Loucy (cell line): ENCODE data around the gene FBXO36.

Source experiments
- H2AFZ ChIP-seq: fragments of 200-600 bp; sonication (generic); 2 replicates; pipeline ENCODE4 v1.6.0; 2016; ENCODE audit warnings: antibody characterized with exemption, mild to moderate bottlenecking, low read length, moderate library complexity
- H3F3A ChIP-seq: fragments of 200-600 bp; 2 replicates; pipeline ENCODE4 v1.6.0; 2016; ENCODE audit warnings: antibody characterized with exemption, low read depth, mild to moderate bottlenecking
- H3K27me3 ChIP-seq: fragments of 200-600 bp; sonication (generic); 2 replicates; pipeline ENCODE4 v1.6.1; 2014; ENCODE audit warnings: low read length, mild to moderate bottlenecking; ENCODE audit not compliant: insufficient read depth, poor library complexity, severe bottlenecking
- H3K36me3 ChIP-seq: fragments of 200-600 bp; sonication (generic); 2 replicates; pipeline ENCODE4 v1.6.1; 2016; ENCODE audit warnings: low read length; ENCODE audit not compliant: insufficient read depth
- H3K4me1 ChIP-seq: fragments of 200-600 bp; sonication (generic); 2 replicates; pipeline ENCODE4 v1.5.1; 2014; ENCODE audit warnings: low read length, mild to moderate bottlenecking; ENCODE audit not compliant: insufficient read depth, poor library complexity, severe bottlenecking
- H3K4me2 ChIP-seq: fragments of 200-600 bp; sonication (generic); 2 replicates; pipeline ENCODE4 v1.6.0; 2014; ENCODE audit warnings: antibody characterized with exemption, low read length, low read depth, mild to moderate bottlenecking; ENCODE audit not compliant: poor library complexity, severe bottlenecking
- H3K4me3 ChIP-seq: fragments of 200-600 bp; sonication (generic); 2 replicates; pipeline ENCODE4 v1.5.1; 2014; ENCODE audit warnings: low read length, mild to moderate bottlenecking, mixed read lengths; ENCODE audit not compliant: poor library complexity, severe bottlenecking
- H3K79me2 ChIP-seq: fragments of 200-600 bp; sonication (generic); 2 replicates; pipeline ENCODE4 v1.6.1; 2014; ENCODE audit warnings: low read length; ENCODE audit not compliant: insufficient read depth
- H3K9ac ChIP-seq: fragments of 200-600 bp; sonication (generic); 2 replicates; pipeline ENCODE4 v1.6.0; 2014; ENCODE audit warnings: mild to moderate bottlenecking, low read depth, low read length, moderate library complexity; ENCODE audit not compliant: poor library complexity, severe bottlenecking
- H3K9me2 ChIP-seq: fragments of 200-600 bp; sonication (generic); replicated peaks from 2 replicates; pipeline ENCODE4 v1.6.1; 2016; ENCODE audit warnings: low read depth, low read length, mixed read lengths
- H3K9me3 ChIP-seq: fragments of 200-600 bp; sonication (generic); 2 replicates; pipeline ENCODE4 v1.6.1; 2014; ENCODE audit warnings: mild to moderate bottlenecking, antibody characterized with exemption, low read length, low read depth; ENCODE audit not compliant: insufficient read depth
- H4K20me1 ChIP-seq: fragments of 200-600 bp; sonication (generic); 2 replicates; pipeline ENCODE4 v1.6.0; 2014; ENCODE audit warnings: antibody characterized with exemption, low read length, mild to moderate bottlenecking; ENCODE audit not compliant: insufficient read depth, poor library complexity, severe bottlenecking
- CTCF ChIP-seq: fragments of 200-600 bp; sonication (generic); conservative IDR thresholded peaks from 2 replicates; pipeline ENCODE4 v1.5.1; 2014; ENCODE audit warnings: mild to moderate bottlenecking, antibody characterized with exemption, low read length
- EZH2phosphoT487 ChIP-seq: fragments of 200-600 bp; IDR thresholded peaks from 2 replicates; pipeline ENCODE4 v1.6.1; 2018; ENCODE audit warnings: antibody characterized with exemption, mild to moderate bottlenecking, moderate library complexity, borderline replicate concordance

FBXO36 gene

GRCh38 chr2:230053753-230054478 is 131.6 kb downstream of the FBXO36 start:
- Histone ChIP-seq H3K9me2 (no peaks in the 10 kb centered on the region), H3K4me2 (no peak overlapping the region), H4K20me1 (no peaks in the 10 kb centered on the region), H3K9me3 (no peaks in the 10 kb centered on the region), H3K27me3 (no peaks in the 10 kb centered on the region), H3K4me1 (no peaks in the 10 kb centered on the region), H2AFZ (no peak overlapping the region), H3K4me3 (no peak overlapping the region), H3K36me3 (no peaks in the 10 kb centered on the region), H3F3A (no peaks in the 10 kb centered on the region), H3K79me2 (no peaks in the 10 kb centered on the region), H3K9ac (no peak overlapping the region)
- TF ChIP-seq CTCF (no peak), EZH2phosphoT487 (no peak)

- TF ChIP-seq EZH2phosphoT487 (no peak), CTCF (no peak)
- no peak overlapping the region for H3K4me2 ChIP-seq
- no peak overlapping the region for H3K9ac ChIP-seq
- no peak overlapping the region for H3K4me3 ChIP-seq
- H2AFZ ChIP-seq, result no peak overlapping the region
- H3K36me3 ChIP-seq, result no peaks in the 10 kb centered on the region
- no peaks in the 10 kb centered on the region for H4K20me1 ChIP-seq
- H3F3A ChIP-seq, result no peaks in the 10 kb centered on the region
- no peaks in the 10 kb centered on the region for H3K79me2 ChIP-seq
- no peaks in the 10 kb centered on the region for H3K9me2 ChIP-seq
- no peaks in the 10 kb centered on the region for H3K9me3 ChIP-seq
- no peaks in the 10 kb centered on the region for H3K27me3 ChIP-seq
- peaks cover 3% of the 10 kb centered on the region for H3K4me1 ChIP-seq
Observed at GRCh38 chr2:230060672-230061293, 138.5 kb downstream of the FBXO36 start.
